ENCODE results near the gene SOX2. TPM values are rescaled to one million over a fixed set of nuclear protein-coding genes. Genes with fewer than 3 reads are reported as not detected.

Gene SOX2
- total RNA-seq, 1 donor from 2014 or later: not detected

DNA sequence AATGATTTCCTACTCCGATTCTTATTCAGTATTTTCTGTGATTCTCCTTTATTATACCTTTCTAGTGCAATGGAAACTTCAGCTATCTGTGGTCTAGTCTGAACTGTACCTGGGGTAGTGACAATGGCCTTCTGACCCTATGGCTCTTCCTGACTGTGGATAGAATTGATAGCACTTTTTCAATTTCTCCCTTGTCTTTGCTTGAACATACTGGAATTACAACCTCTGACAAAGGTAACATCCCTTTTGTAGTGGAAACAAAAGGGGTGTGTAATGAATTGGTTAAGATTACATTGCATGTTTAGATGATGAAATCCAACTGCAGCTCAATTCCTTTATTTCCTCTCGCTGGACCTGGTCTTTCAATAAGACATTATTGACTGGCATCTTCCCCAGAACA is 21.0 kb upstream of the SOX2 start:
- Mint-ChIP-seq H3K27me3 (ENCODE audit: low read depth) (peaks cover 23% of the 10 kb centered on the region), H3K27ac (no peak overlapping the region), H3K9me3 (no peaks in the 10 kb centered on the region), H3K4me3 (no peak overlapping the region), H3K36me3 (no peaks in the 10 kb centered on the region), H3K4me1 (peaks cover 4% of the 10 kb centered on the region)
- DNase-seq (ENCODE audit: low spot score in 2 of 2, unreplicated experiment in 2 of 2): no peak
- TF ChIP-seq, protein P1, sequence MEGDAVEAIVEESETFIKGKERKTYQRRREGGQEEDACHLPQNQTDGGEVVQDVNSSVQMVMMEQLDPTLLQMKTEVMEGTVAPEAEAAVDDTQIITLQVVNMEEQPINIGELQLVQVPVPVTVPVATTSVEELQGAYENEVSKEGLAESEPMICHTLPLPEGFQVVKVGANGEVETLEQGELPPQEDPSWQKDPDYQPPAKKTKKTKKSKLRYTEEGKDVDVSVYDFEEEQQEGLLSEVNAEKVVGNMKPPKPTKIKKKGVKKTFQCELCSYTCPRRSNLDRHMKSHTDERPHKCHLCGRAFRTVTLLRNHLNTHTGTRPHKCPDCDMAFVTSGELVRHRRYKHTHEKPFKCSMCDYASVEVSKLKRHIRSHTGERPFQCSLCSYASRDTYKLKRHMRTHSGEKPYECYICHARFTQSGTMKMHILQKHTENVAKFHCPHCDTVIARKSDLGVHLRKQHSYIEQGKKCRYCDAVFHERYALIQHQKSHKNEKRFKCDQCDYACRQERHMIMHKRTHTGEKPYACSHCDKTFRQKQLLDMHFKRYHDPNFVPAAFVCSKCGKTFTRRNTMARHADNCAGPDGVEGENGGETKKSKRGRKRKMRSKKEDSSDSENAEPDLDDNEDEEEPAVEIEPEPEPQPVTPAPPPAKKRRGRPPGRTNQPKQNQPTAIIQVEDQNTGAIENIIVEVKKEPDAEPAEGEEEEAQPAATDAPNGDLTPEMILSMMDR (IDR thresholded peaks at IDR 0.05; ENCODE audit: unreplicated experiment): no peak

DNA sequence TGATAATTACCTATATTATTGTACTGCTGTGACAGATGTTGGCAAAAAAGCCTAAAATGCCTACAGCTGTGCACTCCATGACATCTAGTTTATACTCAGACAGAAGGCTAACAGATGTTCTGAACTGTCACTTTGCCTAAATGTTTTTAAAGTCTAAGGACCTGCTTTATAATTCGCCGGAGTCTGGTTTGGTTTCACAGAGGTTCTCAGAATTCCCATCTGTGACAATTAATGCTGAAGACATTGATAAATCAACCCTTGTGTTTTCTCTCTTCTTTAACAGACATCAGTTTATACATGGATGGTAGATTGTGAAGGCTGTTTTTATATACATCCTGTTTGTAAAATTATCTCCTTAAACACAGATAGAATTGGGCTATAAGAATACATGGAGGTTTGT is 19.8 kb upstream of the SOX2 start:
- Mint-ChIP-seq H3K27ac (no peak overlapping the region), H3K4me3 (no peak overlapping the region), H3K4me1 (peaks cover 4% of the 10 kb centered on the region), H3K9me3 (no peaks in the 10 kb centered on the region), H3K36me3 (no peaks in the 10 kb centered on the region), H3K27me3 (ENCODE audit: low read depth) (peaks cover 31% of the 10 kb centered on the region)
- TF ChIP-seq, protein P1 (IDR thresholded peaks at IDR 0.05; ENCODE audit: unreplicated experiment): no peak
- no peak for DNase-seq (ENCODE audit: low spot score in 2 of 2, unreplicated experiment in 2 of 2)

DNA sequence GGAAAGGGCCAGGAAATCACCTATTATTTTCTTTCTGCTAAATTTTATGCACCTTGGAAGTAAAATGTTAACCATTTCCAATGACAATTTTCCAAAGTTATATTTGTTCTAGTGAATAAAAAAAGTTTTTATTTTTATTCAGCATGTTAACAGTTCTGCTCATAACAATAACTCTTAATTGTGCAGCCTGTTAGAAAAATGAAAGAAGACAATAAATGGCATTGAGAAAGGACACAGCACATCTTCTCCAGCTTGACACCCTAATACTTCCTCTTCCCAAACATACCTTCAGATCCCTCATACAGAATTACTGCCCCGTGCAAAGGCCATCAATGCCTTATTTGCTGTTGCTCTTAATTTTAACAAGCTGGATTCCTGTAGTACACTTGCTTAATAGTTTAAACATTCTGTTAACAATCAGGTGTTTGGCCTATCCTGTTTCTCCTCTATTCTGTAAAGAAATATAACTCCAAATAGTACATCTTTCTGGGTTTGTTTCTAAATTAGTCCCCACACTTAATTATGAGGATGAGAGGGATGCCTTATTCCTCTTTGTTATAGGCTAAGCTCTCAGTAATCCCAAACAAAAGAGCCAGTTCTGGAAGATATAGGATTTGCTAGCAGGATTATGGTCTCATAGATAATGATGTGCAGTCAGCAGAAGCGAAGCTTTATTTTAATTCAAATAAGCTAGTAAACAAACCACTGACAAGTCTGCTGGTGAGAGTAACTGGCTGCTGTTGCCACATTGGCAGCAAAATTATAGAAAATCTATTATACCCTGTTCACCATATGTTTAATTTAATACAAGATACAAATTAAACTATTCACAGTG is 19.2 kb upstream of the SOX2 start:
- Mint-ChIP-seq H3K27me3 (ENCODE audit: low read depth) (peaks cover 33% of the 10 kb centered on the region), H3K4me3 (no peak overlapping the region), H3K27ac (no peak overlapping the region), H3K4me1 (no peaks in the 10 kb centered on the region), H3K9me3 (no peaks in the 10 kb centered on the region), H3K36me3 (no peaks in the 10 kb centered on the region)
- DNase-seq (ENCODE audit: low spot score in 2 of 2, unreplicated experiment in 2 of 2): no peak
- TF ChIP-seq, protein P1 (IDR thresholded peaks at IDR 0.05; ENCODE audit: unreplicated experiment): no peak

DNA sequence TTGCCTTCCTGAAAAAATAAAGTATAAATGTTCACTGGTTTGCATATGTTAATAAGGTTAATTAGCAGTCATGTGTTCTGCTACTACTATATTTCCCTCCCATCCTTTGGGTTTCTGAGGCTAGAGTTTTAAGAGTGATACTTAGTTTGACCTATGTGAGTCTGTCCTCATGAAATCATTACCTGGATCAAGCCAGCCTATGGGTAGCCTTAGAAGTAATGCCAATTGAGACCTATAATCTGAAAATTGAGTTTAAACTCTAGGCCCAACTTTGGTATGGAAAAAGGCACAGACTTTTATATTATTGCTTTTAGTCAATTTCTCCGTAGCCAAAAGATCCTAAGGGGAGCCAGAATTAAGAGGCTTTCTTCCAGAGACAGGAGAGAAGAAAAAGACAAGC is 18.4 kb upstream of the SOX2 start:
- TF ChIP-seq, protein P1 (IDR thresholded peaks at IDR 0.05; ENCODE audit: unreplicated experiment): no peak
- DNase-seq (ENCODE audit: low spot score in 2 of 2, unreplicated experiment in 2 of 2): no peak
- H3K27ac Mint-ChIP-seq: no peak overlapping the region
- H3K4me1 Mint-ChIP-seq: no peaks in the 10 kb centered on the region
- H3K36me3 Mint-ChIP-seq: no peaks in the 10 kb centered on the region
- no peak overlapping the region for H3K4me3 Mint-ChIP-seq
- peaks cover 41% of the 10 kb centered on the region for H3K27me3 Mint-ChIP-seq (ENCODE audit: low read depth)
- no peaks in the 10 kb centered on the region for H3K9me3 Mint-ChIP-seq

DNA sequence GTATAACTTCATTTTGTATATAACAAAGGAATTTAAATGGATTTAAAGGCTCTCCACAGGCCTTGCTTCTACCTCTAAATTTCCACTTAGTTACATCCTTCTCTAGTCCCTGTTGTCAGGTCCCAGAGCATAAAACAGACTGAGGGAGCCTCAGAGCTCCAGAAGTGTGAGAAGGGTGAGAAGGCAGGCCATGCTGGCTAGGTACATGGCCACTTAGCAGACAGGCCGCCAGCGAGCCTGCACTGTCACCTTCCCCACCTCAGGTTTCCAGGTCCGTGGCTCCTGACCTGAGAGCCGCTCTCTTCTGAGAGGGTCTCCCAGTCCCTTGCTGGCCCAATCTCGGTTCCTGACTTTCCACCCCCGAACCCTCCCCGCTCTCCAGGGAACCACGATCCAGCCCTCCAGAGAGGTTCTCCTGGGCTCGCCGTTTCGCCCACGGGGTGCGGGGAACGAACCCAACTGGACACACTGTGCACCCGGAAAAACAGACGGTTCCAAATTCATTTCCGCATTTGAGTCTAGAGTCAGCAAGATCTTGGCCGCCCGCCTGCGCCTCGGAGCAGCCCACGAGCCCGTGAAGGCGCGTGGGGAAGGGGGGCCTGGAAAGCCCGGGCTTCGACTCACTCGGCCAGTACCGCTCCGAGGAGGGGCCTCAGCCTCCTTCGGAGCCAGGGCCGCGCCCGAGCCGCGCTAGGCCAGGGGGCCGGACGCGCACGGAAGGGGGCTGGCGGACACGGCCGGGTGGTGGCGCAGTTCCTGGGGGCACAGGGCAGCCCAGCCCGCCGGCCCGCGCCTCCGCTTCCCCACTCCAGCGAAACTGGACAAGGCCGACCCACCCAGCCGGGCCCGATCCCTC is 16.7 kb upstream of the SOX2 start:
- TF ChIP-seq, protein P1 (IDR thresholded peaks at IDR 0.05; ENCODE audit: unreplicated experiment): no peak
- no peaks in the 10 kb centered on the region for H3K36me3 Mint-ChIP-seq
- no peaks in the 10 kb centered on the region for H3K4me1 Mint-ChIP-seq
- H3K4me3 Mint-ChIP-seq: no peak overlapping the region
- H3K27ac Mint-ChIP-seq: no peak overlapping the region
- H3K9me3 Mint-ChIP-seq: no peaks in the 10 kb centered on the region
- no peak for DNase-seq (ENCODE audit: low spot score in 2 of 2, unreplicated experiment in 2 of 2)
- H3K27me3 Mint-ChIP-seq (ENCODE audit: low read depth): peaks cover 55% of the 10 kb centered on the region

Data from mesothelial cell of epicardium (in vitro differentiated cells).